Measurements from ENCODE around the gene KCNK17.

DNA sequence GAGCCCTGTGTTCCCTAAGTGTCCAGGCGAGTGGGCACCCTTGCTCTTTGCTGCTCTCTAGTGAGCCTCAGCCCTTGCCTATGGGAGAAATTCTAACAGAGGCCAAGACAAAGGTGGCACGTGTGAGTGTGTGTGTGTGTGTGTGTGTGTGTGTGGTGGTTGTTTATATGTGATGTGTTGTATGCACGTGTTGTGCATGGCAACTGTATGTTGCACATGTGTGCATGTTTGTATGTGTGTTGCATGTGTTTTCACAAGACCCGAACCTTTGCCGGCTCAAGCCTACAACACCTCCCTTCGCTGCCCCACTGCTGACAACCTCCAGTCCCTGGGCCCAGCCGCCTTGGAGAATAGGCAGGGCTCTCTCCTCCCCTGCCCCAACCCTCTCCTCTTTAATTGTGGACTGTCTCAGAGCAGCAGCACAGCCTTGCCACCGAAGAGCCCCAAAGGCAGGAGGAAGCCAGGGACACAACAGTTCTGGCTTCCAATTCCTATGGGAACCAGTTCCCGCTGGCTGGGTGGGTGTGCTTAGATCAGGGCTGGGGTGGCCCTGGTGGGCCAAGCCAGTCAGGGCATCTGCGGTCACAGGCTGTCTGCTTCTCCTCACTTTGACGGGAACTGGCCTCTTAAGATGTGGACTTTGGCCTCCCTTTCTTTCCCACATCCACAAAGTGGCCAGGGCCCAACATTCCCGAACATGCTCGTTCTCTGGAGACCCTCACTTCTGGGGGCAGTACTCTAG is 5.6 kb upstream of the KCNK17 start:
- TF ChIP-seq, protein P1, sequence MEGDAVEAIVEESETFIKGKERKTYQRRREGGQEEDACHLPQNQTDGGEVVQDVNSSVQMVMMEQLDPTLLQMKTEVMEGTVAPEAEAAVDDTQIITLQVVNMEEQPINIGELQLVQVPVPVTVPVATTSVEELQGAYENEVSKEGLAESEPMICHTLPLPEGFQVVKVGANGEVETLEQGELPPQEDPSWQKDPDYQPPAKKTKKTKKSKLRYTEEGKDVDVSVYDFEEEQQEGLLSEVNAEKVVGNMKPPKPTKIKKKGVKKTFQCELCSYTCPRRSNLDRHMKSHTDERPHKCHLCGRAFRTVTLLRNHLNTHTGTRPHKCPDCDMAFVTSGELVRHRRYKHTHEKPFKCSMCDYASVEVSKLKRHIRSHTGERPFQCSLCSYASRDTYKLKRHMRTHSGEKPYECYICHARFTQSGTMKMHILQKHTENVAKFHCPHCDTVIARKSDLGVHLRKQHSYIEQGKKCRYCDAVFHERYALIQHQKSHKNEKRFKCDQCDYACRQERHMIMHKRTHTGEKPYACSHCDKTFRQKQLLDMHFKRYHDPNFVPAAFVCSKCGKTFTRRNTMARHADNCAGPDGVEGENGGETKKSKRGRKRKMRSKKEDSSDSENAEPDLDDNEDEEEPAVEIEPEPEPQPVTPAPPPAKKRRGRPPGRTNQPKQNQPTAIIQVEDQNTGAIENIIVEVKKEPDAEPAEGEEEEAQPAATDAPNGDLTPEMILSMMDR (IDR thresholded peaks at IDR 0.05 in 2 of 3, conservative IDR thresholded peaks at IDR 0.05 in 1 of 3; ENCODE audit: borderline replicate concordance in 1 of 3, insufficient read depth in 1 of 3, low read depth in 2 of 3, low read length in 2 of 3): no peak
- no peak for TF ChIP-seq YY1 (IDR thresholded peaks at IDR 0.05; ENCODE audit: extremely low read depth, insufficient replicate concordance, low read depth, low read length)
- TF ChIP-seq, protein P2, sequence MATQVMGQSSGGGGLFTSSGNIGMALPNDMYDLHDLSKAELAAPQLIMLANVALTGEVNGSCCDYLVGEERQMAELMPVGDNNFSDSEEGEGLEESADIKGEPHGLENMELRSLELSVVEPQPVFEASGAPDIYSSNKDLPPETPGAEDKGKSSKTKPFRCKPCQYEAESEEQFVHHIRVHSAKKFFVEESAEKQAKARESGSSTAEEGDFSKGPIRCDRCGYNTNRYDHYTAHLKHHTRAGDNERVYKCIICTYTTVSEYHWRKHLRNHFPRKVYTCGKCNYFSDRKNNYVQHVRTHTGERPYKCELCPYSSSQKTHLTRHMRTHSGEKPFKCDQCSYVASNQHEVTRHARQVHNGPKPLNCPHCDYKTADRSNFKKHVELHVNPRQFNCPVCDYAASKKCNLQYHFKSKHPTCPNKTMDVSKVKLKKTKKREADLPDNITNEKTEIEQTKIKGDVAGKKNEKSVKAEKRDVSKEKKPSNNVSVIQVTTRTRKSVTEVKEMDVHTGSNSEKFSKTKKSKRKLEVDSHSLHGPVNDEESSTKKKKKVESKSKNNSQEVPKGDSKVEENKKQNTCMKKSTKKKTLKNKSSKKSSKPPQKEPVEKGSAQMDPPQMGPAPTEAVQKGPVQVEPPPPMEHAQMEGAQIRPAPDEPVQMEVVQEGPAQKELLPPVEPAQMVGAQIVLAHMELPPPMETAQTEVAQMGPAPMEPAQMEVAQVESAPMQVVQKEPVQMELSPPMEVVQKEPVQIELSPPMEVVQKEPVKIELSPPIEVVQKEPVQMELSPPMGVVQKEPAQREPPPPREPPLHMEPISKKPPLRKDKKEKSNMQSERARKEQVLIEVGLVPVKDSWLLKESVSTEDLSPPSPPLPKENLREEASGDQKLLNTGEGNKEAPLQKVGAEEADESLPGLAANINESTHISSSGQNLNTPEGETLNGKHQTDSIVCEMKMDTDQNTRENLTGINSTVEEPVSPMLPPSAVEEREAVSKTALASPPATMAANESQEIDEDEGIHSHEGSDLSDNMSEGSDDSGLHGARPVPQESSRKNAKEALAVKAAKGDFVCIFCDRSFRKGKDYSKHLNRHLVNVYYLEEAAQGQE (IDR thresholded peaks at IDR 0.05; ENCODE audit: low read depth): no peak
- TF ChIP-seq POLR2AphosphoS5 (IDR thresholded peaks at IDR 0.05; ENCODE audit: low read depth, low read length): no peak
